H1 (cell line): ENCODE results near the gene ZYG11B.

Source experiments
- EP300 ChIP-seq, 2 experiments: IDR thresholded peaks; 1 replicate in 1 of 2; 2 replicates in 1 of 2; pipeline ENCODE4 v1.6.1; 2011 to 2012; ENCODE audit warnings: low read depth in 2 of 2, low read length in 2 of 2, mild to moderate bottlenecking in 2 of 2, borderline replicate concordance in 1 of 2, inconsistent platforms in 1 of 2, moderate library complexity in 1 of 2
- EZH2 ChIP-seq: fragments of 200-600 bp; sonication (generic); IDR thresholded peaks from 2 replicates; pipeline ENCODE4 v1.7.1; 2012; ENCODE audit warnings: low read depth, mild to moderate bottlenecking, moderate library complexity, low read length, inconsistent platforms; ENCODE audit not compliant: severe bottlenecking
- KDM5A ChIP-seq: fragments of 200-600 bp; IDR thresholded peaks from 2 replicates; pipeline ENCODE4 v1.7.1; 2012; ENCODE audit warnings: mild to moderate bottlenecking, low read length, inconsistent platforms, mixed read lengths
- POLR2AphosphoS5 ChIP-seq: IDR thresholded peaks from 2 replicates; pipeline ENCODE4 v1.6.1; 2011; ENCODE audit warnings: low read depth, low read length
- SUZ12 ChIP-seq: fragments of 200-600 bp; sonication (generic); IDR thresholded peaks from 2 replicates; pipeline ENCODE4 v1.6.1; 2012; ENCODE audit warnings: mild to moderate bottlenecking, inconsistent platforms, low read length, moderate library complexity, mixed read lengths
- TF ChIP-seq, protein P1 (sequence below), 3 experiments: IDR thresholded peaks; 1 replicate in 2 of 3; 2 replicates in 1 of 3; pipeline versions ENCODE4 v1.5.1 to v1.6.1; 2011; ENCODE audit warnings: low read length in 3 of 3, mild to moderate bottlenecking in 3 of 3, inconsistent platforms in 2 of 3, low read depth in 1 of 3, moderate library complexity in 1 of 3; ENCODE audit not compliant: insufficient read depth in 1 of 3; ENCODE audit errors: control extremely low read depth in 1 of 3
- TF ChIP-seq, protein P2 (sequence below): IDR thresholded peaks from 2 replicates; pipeline ENCODE4 v1.6.1; 2012; ENCODE audit warnings: low read length, inconsistent platforms

DNA sequence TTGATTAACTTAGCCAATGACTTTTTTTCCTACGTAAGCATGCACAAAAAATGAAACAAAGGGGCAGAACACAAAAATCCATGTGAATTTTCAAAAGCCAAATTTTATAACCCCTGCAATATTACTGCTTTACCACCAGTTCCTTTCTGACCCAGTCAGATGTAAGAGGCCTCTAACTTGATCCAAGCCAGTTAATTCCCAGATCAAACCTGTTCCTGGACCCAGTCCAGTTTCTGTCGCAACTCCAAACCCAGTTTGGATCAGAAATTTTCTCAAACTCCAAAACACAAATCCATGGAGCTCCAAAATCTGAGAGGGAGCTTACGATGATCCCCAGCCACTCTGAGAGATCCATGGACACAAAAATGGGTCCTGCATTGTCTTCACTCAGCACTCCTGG, 108.5 kb downstream of the ZYG11B start:
- TF ChIP-seq, protein P1, sequence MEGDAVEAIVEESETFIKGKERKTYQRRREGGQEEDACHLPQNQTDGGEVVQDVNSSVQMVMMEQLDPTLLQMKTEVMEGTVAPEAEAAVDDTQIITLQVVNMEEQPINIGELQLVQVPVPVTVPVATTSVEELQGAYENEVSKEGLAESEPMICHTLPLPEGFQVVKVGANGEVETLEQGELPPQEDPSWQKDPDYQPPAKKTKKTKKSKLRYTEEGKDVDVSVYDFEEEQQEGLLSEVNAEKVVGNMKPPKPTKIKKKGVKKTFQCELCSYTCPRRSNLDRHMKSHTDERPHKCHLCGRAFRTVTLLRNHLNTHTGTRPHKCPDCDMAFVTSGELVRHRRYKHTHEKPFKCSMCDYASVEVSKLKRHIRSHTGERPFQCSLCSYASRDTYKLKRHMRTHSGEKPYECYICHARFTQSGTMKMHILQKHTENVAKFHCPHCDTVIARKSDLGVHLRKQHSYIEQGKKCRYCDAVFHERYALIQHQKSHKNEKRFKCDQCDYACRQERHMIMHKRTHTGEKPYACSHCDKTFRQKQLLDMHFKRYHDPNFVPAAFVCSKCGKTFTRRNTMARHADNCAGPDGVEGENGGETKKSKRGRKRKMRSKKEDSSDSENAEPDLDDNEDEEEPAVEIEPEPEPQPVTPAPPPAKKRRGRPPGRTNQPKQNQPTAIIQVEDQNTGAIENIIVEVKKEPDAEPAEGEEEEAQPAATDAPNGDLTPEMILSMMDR (IDR thresholded peaks at IDR 0.05; ENCODE audit: control extremely low read depth in 1 of 3, insufficient read depth in 1 of 3, low read depth in 1 of 3, low read length in 3 of 3) = no peak
- no peak for TF ChIP-seq KDM5A
- TF ChIP-seq EZH2 = no peak
- no peak for TF ChIP-seq POLR2AphosphoS5
- TF ChIP-seq, protein P2, sequence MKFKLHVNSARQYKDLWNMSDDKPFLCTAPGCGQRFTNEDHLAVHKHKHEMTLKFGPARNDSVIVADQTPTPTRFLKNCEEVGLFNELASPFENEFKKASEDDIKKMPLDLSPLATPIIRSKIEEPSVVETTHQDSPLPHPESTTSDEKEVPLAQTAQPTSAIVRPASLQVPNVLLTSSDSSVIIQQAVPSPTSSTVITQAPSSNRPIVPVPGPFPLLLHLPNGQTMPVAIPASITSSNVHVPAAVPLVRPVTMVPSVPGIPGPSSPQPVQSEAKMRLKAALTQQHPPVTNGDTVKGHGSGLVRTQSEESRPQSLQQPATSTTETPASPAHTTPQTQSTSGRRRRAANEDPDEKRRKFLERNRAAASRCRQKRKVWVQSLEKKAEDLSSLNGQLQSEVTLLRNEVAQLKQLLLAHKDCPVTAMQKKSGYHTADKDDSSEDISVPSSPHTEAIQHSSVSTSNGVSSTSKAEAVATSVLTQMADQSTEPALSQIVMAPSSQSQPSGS = no peak
- TF ChIP-seq SUZ12 = no peak
- TF ChIP-seq EP300 (IDR thresholded peaks at IDR 0.05; ENCODE audit: borderline replicate concordance in 1 of 2, low read depth in 2 of 2, low read length in 2 of 2) = no peak
